ENCODE results near the gene MRPL36.

The MRPL36 gene

GRCh38 chr5:1842004-1842819 is 42.6 kb upstream of the MRPL36 start:
- peaks cover 8% of the 10 kb centered on the region for H3K27me3 ChIP-seq (ENCODE audit: insufficient read depth, poor library complexity, severe bottlenecking)
- TF ChIP-seq GABPA (IDR thresholded peaks at IDR 0.05; ENCODE audit: low read depth) (no peak), SPI1 (IDR thresholded peaks at IDR 0.05; ENCODE audit: borderline replicate concordance, low read depth) (no peak), POLR2AphosphoS5 (IDR thresholded peaks at IDR 0.05; ENCODE audit: low read depth) (no peak), CTCF (IDR thresholded peaks at IDR 0.05; ENCODE audit: insufficient read depth, low read length) (no peak), REST (IDR thresholded peaks at IDR 0.05; ENCODE audit: insufficient replicate concordance, low read depth) (no peak)
- DNase-seq (ENCODE audit: low read depth in 1 of 2, low spot score in 1 of 2): no peak
- H3K27ac ChIP-seq (replicated peaks): no peak overlapping the region
- no peak overlapping the region for H3K4me3 ChIP-seq (replicated peaks; ENCODE audit: insufficient read depth, low read length)

GRCh38 chr5:1840741-1841521 is 41.3 kb upstream of the MRPL36 start:
- DNase-seq (ENCODE audit: low read depth in 1 of 2, low spot score in 1 of 2): no peak
- peaks cover 8% of the 10 kb centered on the region for H3K27me3 ChIP-seq (ENCODE audit: insufficient read depth, poor library complexity, severe bottlenecking)
- H3K27ac ChIP-seq (replicated peaks): no peak overlapping the region
- TF ChIP-seq GABPA (IDR thresholded peaks at IDR 0.05; ENCODE audit: low read depth): no peak
- no peak for TF ChIP-seq SPI1 (IDR thresholded peaks at IDR 0.05; ENCODE audit: borderline replicate concordance, low read depth)
- no peak for TF ChIP-seq CTCF (IDR thresholded peaks at IDR 0.05; ENCODE audit: insufficient read depth, low read length)
- no peak overlapping the region for H3K4me3 ChIP-seq (replicated peaks; ENCODE audit: insufficient read depth, low read length)

GRCh38 chr5:1840071-1840547 is 40.5 kb upstream of the MRPL36 start:
- no peak overlapping the region for H3K4me3 ChIP-seq (replicated peaks; ENCODE audit: insufficient read depth, low read length)
- H3K27me3 ChIP-seq (ENCODE audit: insufficient read depth, poor library complexity, severe bottlenecking): peaks cover 8% of the 10 kb centered on the region
- TF ChIP-seq CTCF (IDR thresholded peaks at IDR 0.05; ENCODE audit: insufficient read depth, low read length) (no peak), SPI1 (IDR thresholded peaks at IDR 0.05; ENCODE audit: borderline replicate concordance, low read depth) (no peak), POLR2AphosphoS5 (IDR thresholded peaks at IDR 0.05; ENCODE audit: low read depth) (no peak), GABPA (IDR thresholded peaks at IDR 0.05; ENCODE audit: low read depth) (no peak), REST (IDR thresholded peaks at IDR 0.05; ENCODE audit: insufficient replicate concordance, low read depth) (no peak)
- no peak for DNase-seq (ENCODE audit: low read depth in 1 of 2, low spot score in 1 of 2)
- H3K27ac ChIP-seq (replicated peaks): no peak overlapping the region

Data from HL-60 (cell line).